Uterus (tissue), 4 donors: ENCODE results near the gene C1QTNF1. TPM values are rescaled to one million over a fixed set of nuclear protein-coding genes. Genes with fewer than 3 reads are reported as not detected.

Experiments used
- DNase-seq, 2 donors: peaks; one replicate each; pipeline ENCODE4 v3.0.0-alpha.2; 2019 to 2020
- H3K27ac ChIP-seq, 2 donors: fragments of 200-600 bp; sonication (generic); 1 replicate in 1 of 2; 2 replicates in 1 of 2; pipeline ENCODE4 v1.5.1; 2016 to 2018
- H3K27me3 ChIP-seq, 2 donors: fragments of 200-600 bp; sonication (generic); one replicate each; pipeline ENCODE4 v1.5.1; 2018 to 2019; ENCODE audit warnings: control low read depth in 1 of 2
- H3K36me3 ChIP-seq, 2 donors: fragments of 200-600 bp; sonication (generic); one replicate each; pipeline ENCODE4 v1.5.1; 2019; ENCODE audit warnings: control low read depth in 1 of 2
- H3K4me1 ChIP-seq, 2 donors: fragments of 200-600 bp; sonication (generic); one replicate each; pipeline ENCODE4 v1.5.1; 2018 to 2019; ENCODE audit warnings: control low read depth in 1 of 2
- H3K4me3 ChIP-seq, 2 donors: fragments of 200-600 bp; sonication (generic); 1 replicate in 1 of 2; 2 replicates in 1 of 2; pipeline ENCODE4 v1.5.1; 2018 to 2019; ENCODE audit warnings: mild to moderate bottlenecking in 1 of 2
- H3K9me3 ChIP-seq, 2 donors: fragments of 200-600 bp; sonication (generic); one replicate each; pipeline ENCODE4 v1.5.1; 2019; ENCODE audit warnings: control low read depth in 1 of 2
- POLR2A ChIP-seq, 2 donors: fragments of 450-650 bp; IDR thresholded peaks; one replicate each; pipeline ENCODE4 v1.6.1; 2016; ENCODE audit warnings: antibody characterized with exemption in 2 of 2, mild to moderate bottlenecking in 1 of 2, moderate library complexity in 1 of 2
- intact Hi-C: fragments of 100-400 bp; cut with DNase I; formaldehyde crosslinking; loops from one replicate; pipeline ENCODE4 v1.15.1; 2023; ENCODE audit warnings: low total_unique reads
- total RNA-seq, 4 donors: library from RNA; depleted of rRNA in 3 of 4; stranded (reverse); fragments of >200 nt in 3 of 4; gene quantifications; one replicate each; pipeline versions ENCODE4 v1.1.0 to v1.2.4, GENCODE V29; 2014 to 2023
- TF ChIP-seq, protein P1 (sequence below), 4 experiments: fragments of 200-600 bp in 2 of 4; fragments of 450-650 bp in 2 of 4; sonication (generic) in 2 of 4; IDR thresholded peaks; one replicate each; pipeline ENCODE4 v1.5.1; 2016 to 2019; ENCODE audit warnings: antibody characterized with exemption in 4 of 4, mild to moderate bottlenecking in 2 of 4, moderate library complexity in 1 of 4
- donor health status: DM: yes; HTN: yes; CAD: no.

The C1QTNF1 gene
- total RNA-seq, 4 donors from 2014 or later: 2.9 to 80.8 (median 39.6) TPM

DNA sequence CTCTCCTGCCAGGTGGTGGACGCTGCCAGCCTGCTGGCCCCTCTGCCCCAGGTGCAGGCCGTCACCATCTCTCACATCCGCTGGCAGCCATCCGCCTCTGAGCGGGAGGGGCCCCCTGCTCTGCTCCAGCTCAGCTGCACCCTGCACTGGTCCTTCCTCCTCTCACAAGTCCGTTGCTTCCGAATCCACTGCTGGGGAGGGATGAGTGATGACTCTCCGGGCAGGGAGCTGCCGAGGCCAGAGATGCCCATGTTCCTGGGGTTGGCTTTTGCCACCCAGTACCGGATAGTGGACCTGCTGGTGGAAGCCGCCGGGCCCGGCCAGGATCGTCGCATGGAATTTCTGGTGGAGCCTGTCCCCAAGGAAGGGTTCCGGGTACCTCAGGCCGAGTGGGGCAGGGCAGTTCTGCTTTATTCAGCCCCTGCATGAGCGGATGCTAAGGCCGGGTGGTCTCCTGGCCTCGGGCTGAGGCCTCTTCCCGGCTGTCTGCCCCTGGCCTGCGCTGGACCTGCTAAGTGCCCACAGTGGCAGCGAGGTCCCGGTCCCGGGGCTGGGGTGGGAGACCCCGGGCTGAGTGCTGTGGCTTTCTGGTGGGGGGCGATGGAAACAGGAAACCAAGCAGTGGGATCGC lies 62.1 kb downstream of the C1QTNF1 start:
- Histone ChIP-seq H3K4me1 (no peaks in the 10 kb centered on the region), H3K27me3 (no peaks in the 10 kb centered on the region), H3K27ac (no peak overlapping the region), H3K4me3 (no peak overlapping the region), H3K36me3 (no peaks in the 10 kb centered on the region), H3K9me3 (no peaks in the 10 kb centered on the region)
- intact Hi-C loops: loop anchor here (5.0 kb wide), 2 partner anchors 306 to 621 kb away; no protein-coding TSS in a partner anchor
- no peak for DNase-seq
- TF ChIP-seq, protein P1, sequence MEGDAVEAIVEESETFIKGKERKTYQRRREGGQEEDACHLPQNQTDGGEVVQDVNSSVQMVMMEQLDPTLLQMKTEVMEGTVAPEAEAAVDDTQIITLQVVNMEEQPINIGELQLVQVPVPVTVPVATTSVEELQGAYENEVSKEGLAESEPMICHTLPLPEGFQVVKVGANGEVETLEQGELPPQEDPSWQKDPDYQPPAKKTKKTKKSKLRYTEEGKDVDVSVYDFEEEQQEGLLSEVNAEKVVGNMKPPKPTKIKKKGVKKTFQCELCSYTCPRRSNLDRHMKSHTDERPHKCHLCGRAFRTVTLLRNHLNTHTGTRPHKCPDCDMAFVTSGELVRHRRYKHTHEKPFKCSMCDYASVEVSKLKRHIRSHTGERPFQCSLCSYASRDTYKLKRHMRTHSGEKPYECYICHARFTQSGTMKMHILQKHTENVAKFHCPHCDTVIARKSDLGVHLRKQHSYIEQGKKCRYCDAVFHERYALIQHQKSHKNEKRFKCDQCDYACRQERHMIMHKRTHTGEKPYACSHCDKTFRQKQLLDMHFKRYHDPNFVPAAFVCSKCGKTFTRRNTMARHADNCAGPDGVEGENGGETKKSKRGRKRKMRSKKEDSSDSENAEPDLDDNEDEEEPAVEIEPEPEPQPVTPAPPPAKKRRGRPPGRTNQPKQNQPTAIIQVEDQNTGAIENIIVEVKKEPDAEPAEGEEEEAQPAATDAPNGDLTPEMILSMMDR (IDR thresholded peaks at IDR 0.05): no peak
- TF ChIP-seq POLR2A (IDR thresholded peaks at IDR 0.05): no peak

- intact Hi-C loops: loop anchor here (5.0 kb wide), 2 partner anchors 305 to 620 kb away; no protein-coding TSS in a partner anchor
- H3K36me3 ChIP-seq: no peaks in the 10 kb centered on the region
- H3K4me1 ChIP-seq: no peaks in the 10 kb centered on the region
- no peak overlapping the region for H3K4me3 ChIP-seq
- no peak for TF ChIP-seq POLR2A (IDR thresholded peaks at IDR 0.05)
- TF ChIP-seq, protein P1 (IDR thresholded peaks at IDR 0.05): no peak
- DNase-seq: no peak
- H3K27me3 ChIP-seq: no peaks in the 10 kb centered on the region
- no peaks in the 10 kb centered on the region for H3K9me3 ChIP-seq
- no peak overlapping the region for H3K27ac ChIP-seq
These were observed 62.8 kb downstream of the C1QTNF1 start for GRCh38 chr17:79086609-79087427.

GRCh38 chr17:79087428-79088143 lies 63.6 kb downstream of the C1QTNF1 start:
- Histone ChIP-seq H3K9me3 (no peaks in the 10 kb centered on the region), H3K36me3 (no peaks in the 10 kb centered on the region)
- intact Hi-C loops: loop anchor here (5.0 kb wide), 2 partner anchors 305 to 620 kb away; no protein-coding TSS in a partner anchor

DNA sequence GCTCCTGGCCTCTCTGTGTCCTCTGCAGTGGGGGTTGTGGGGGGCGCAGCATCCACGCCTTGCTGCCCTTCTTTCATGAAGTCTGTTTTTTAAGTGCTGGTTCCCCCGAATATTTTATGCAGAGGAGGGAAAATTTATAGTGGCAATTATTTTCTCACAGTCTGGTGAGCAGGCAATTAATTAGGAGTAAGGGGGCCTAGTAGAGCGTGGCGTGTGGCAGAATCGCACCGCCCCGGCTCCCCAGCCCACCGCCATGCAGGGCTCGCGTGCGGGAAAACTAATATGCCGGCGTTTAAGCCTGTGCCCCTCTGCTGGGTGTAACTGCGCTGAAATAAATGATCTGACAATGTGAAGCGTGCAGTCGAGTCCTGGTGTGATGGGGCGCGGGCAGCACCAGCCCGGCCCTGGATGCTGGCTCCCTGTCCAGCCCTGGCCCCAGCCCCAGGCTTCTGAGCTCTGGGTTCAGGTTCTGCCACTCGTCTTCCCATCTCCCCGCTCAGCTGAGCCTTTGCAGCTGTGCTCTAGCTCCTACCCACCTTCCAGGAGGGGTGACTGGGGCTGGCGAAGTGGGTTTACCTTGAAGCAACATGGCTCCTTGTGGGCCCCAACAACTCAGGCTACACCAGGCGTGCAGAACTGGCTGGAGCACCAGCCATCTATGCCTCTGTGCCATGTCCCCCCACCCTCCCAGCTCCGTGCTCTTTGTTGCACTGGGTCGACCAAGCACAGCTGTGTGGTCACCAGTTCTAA lies 64.5 kb downstream of the C1QTNF1 start:
- Histone ChIP-seq H3K4me3 (no peak overlapping the region), H3K9me3 (no peaks in the 10 kb centered on the region), H3K27ac (no peak overlapping the region), H3K27me3 (no peaks in the 10 kb centered on the region), H3K4me1 (no peaks in the 10 kb centered on the region), H3K36me3 (no peaks in the 10 kb centered on the region)
- no peak for DNase-seq
- no peak for TF ChIP-seq POLR2A (IDR thresholded peaks at IDR 0.05)
- TF ChIP-seq, protein P1 (IDR thresholded peaks at IDR 0.05): no peak
- intact Hi-C loops: loop anchor here (5.0 kb wide), 2 partner anchors 304 to 619 kb away; no protein-coding TSS in a partner anchor

More at GRCh38 chr17:79087428-79088143, 63.6 kb downstream of the C1QTNF1 start:
- TF ChIP-seq, protein P1 (IDR thresholded peaks at IDR 0.05): peak; percentile 84 to 92 (median 88)
- TF ChIP-seq POLR2A (IDR thresholded peaks at IDR 0.05): no peak
- Histone ChIP-seq H3K27ac (no peak overlapping the region), H3K27me3 (no peaks in the 10 kb centered on the region), H3K4me3 (no peak overlapping the region), H3K4me1 (no peaks in the 10 kb centered on the region)
- peak; percentile 69 to 72 for DNase-seq
